RWPE1 (cell line): ENCODE results near the gene GRAMD1B.
A peak's percentile ranks its signal among the peaks of the same experiment; 100 is the strongest.

Experiments
- CTCF ChIA-PET: fragments of 350-600 bp; sonication (Branson Sonifier 250); formaldehyde crosslinking; extraction: SDS; loops from one replicate; lab custom pipeline; 2021; lab: Yijun Ruan, JAX
- POLR2A ChIA-PET: fragments of 400-600 bp; formaldehyde crosslinking; extraction: SDS; loops from one replicate; lab custom pipeline; 2020; ENCODE audit warnings: antibody characterized with exemption; ENCODE audit not compliant: low non-redundant PET; lab: Yijun Ruan, JAX
- DNase-seq: peaks from one replicate; pipeline ENCODE4 v3.0.0; 2012; ENCODE audit warnings: low spot score
- H3K27ac ChIP-seq: fragments of 450-650 bp; 2 replicates; pipeline ENCODE4 v1.5.1; 2017
- CTCF ChIP-seq: fragments of 450-650 bp; conservative IDR thresholded peaks from 2 replicates; pipeline ENCODE4 v1.5.1; 2017; ENCODE audit warnings: low read depth, mild to moderate bottlenecking

GRAMD1B gene

GRCh38 chr11:123576082-123576481, 146.0 kb downstream of the GRAMD1B start:
- no peak for DNase-seq
- TF ChIP-seq CTCF: no peak
- ChIA-PET CTCF (interaction anchor here (0.6 to 1.7 kb wide), 9 partner anchors 14 to 336 kb away, joined by 3 to 12 read pairs (median 4); no protein-coding TSS in a partner anchor), POLR2A (no interaction called here)
- no peak overlapping the region for H3K27ac ChIP-seq

- ChIA-PET CTCF (interaction anchor here (0.6 to 1.7 kb wide), 12 partner anchors 15 to 336 kb away, joined by 3 to 12 read pairs (median 4); no protein-coding TSS in a partner anchor), POLR2A (no interaction called here)
- TF ChIP-seq CTCF: no peak
- no peak for DNase-seq
- no peak overlapping the region for H3K27ac ChIP-seq
Observed at GRCh38 chr11:123576501-123576900, 146.4 kb downstream of the GRAMD1B start.

- TF ChIP-seq CTCF: peak; percentile 88
- POLR2A ChIA-PET: no interaction called here
- CTCF ChIA-PET: interaction anchor here (0.6 to 1.7 kb wide), 12 partner anchors 15 to 206 kb away, joined by 3 to 12 read pairs (median 4); no protein-coding TSS in a partner anchor
- no peak overlapping the region for H3K27ac ChIP-seq
- peak; percentile 63 for DNase-seq
Observed at GRCh38 chr11:123577081-123577598, 147.1 kb downstream of the GRAMD1B start.

- no peak for DNase-seq
- ChIA-PET POLR2A (interaction anchor here (0.6 kb wide), 1 partner anchor 47 kb away, joined by 4 read pairs; no protein-coding TSS in a partner anchor), CTCF (interaction anchor here (0.9 to 3.5 kb wide), 5 partner anchors 13 to 132 kb away, joined by 3 to 45 read pairs (median 3); no protein-coding TSS in a partner anchor)
- no peak for TF ChIP-seq CTCF
- H3K27ac ChIP-seq: no peak overlapping the region
Observed at GRCh38 chr11:123578778-123579481, 148.9 kb downstream of the GRAMD1B start.

GRCh38 chr11:123579482-123579812, 149.4 kb downstream of the GRAMD1B start:
- DNase-seq: no peak
- ChIA-PET CTCF (interaction anchor here (0.9 to 3.5 kb wide), 5 partner anchors 13 to 131 kb away, joined by 3 to 45 read pairs (median 5); no protein-coding TSS in a partner anchor), POLR2A (interaction anchor here (0.6 kb wide), 1 partner anchor 47 kb away, joined by 4 read pairs; no protein-coding TSS in a partner anchor)
- no peak overlapping the region for H3K27ac ChIP-seq
- no peak for TF ChIP-seq CTCF

- CTCF ChIA-PET: interaction anchor here (0.5 to 3.5 kb wide), 22 partner anchors 9 to 600 kb away, joined by 3 to 45 read pairs (median 4); partner anchors contain the start of gene SCN3B
- H3K27ac ChIP-seq: no peak overlapping the region
- TF ChIP-seq CTCF: no peak
- DNase-seq: no peak
- POLR2A ChIA-PET: no interaction called here
Observed at GRCh38 chr11:123580137-123580536, 150.1 kb downstream of the GRAMD1B start.
